IMR-90 (cell line): ENCODE results near the gene RASGRP4. TPM values are rescaled to one million over a fixed set of nuclear protein-coding genes. Genes with fewer than 3 reads are reported as not detected.

ENCODE experiments used
- ATAC-seq: fragments of 200-7000 bp; cut with Tn5 transposase; 2 replicates; pipeline ENCODE4 v1.9.1; 2020; ENCODE audit warnings: low read depth, mild to moderate bottlenecking, moderate library complexity
- BruUV-seq: library from RNA; stranded (reverse); fragments of 400-500 nt; replicated peaks from 2 replicates; lab custom pipeline; 2021; lab: Mats Ljungman, UMichigan
- CTCF ChIA-PET: fragments of 300-600 bp; formaldehyde crosslinking; extraction: SDS; loops from one replicate; lab custom pipeline; 2021; ENCODE audit warnings: antibody characterized with exemption; lab: Yijun Ruan, JAX
- POLR2A ChIA-PET: fragments of 300-600 bp; sonication (Branson Sonifier 250); formaldehyde crosslinking; loops from one replicate; lab custom pipeline; 2022; ENCODE audit warnings: antibody characterized with exemption; ENCODE audit not compliant: unreplicated experiment; lab: Charles Lee
- DNase-seq: peaks from one replicate; pipeline ENCODE4 v3.0.0; 2013
- H2AFZ ChIP-seq: replicated peaks from 2 replicates; pipeline ENCODE3; 2013; ENCODE audit warnings: low read length, mild to moderate bottlenecking; ENCODE audit not compliant: poor library complexity
- H2AK5ac ChIP-seq: 2 replicates; pipeline ENCODE4 v1.6.1; 2013; ENCODE audit warnings: low read depth, low read length, inconsistent platforms
- H2AK9ac ChIP-seq: replicated peaks from 2 replicates; pipeline ENCODE3; 2013; ENCODE audit warnings: mild to moderate bottlenecking, low read depth, low read length, moderate library complexity; ENCODE audit not compliant: poor library complexity
- H2BK120ac ChIP-seq: 2 replicates; pipeline ENCODE4 v1.6.1; 2013; ENCODE audit warnings: low read depth, low read length, inconsistent platforms
- H2BK15ac ChIP-seq: 3 replicates; pipeline ENCODE4 v1.6.1; 2013; ENCODE audit warnings: low read depth, low read length, inconsistent platforms
- H2BK20ac ChIP-seq: 2 replicates; pipeline ENCODE4 v1.6.1; 2013; ENCODE audit warnings: low read depth, mild to moderate bottlenecking, inconsistent platforms, low read length, moderate library complexity
- H2BK5ac ChIP-seq: 2 replicates; pipeline ENCODE4 v1.6.1; 2013; ENCODE audit warnings: mild to moderate bottlenecking, low read depth, low read length, inconsistent platforms; ENCODE audit not compliant: poor library complexity, severe bottlenecking
- H3K14ac ChIP-seq: replicated peaks from 2 replicates; pipeline ENCODE4 v1.6.1; 2013; ENCODE audit warnings: low read depth, low read length, inconsistent platforms
- H3K18ac ChIP-seq: 2 replicates; pipeline ENCODE4 v1.6.1; 2013; ENCODE audit warnings: low read depth, low read length, control low read depth
- H3K23ac ChIP-seq: 2 replicates; pipeline ENCODE4 v1.6.1; 2013; ENCODE audit warnings: low read depth, low read length, inconsistent platforms
- H3K27ac ChIP-seq: 2 replicates; pipeline ENCODE4 v1.5.1; 2013; ENCODE audit warnings: mild to moderate bottlenecking, control low read depth, low read length; ENCODE audit not compliant: insufficient read depth
- H3K27me3 ChIP-seq: 2 replicates; pipeline ENCODE4 v1.6.1; 2013; ENCODE audit warnings: low read length; ENCODE audit not compliant: control insufficient read depth, insufficient read depth
- H3K36me3 ChIP-seq: 2 replicates; pipeline ENCODE4 v1.6.1; 2013; ENCODE audit warnings: low read length, mixed read lengths; ENCODE audit not compliant: control insufficient read depth, insufficient read depth
- H3K4ac ChIP-seq: 2 replicates; pipeline ENCODE4 v1.6.1; 2013; ENCODE audit warnings: low read depth, low read length, inconsistent platforms
- H3K4me1 ChIP-seq: 2 replicates; pipeline ENCODE4 v1.6.1; 2013; ENCODE audit warnings: low read length, mixed read lengths; ENCODE audit not compliant: control insufficient read depth, insufficient read depth
- H3K4me2 ChIP-seq: 2 replicates; pipeline ENCODE4 v1.6.1; 2013; ENCODE audit warnings: low read depth, mild to moderate bottlenecking, control low read depth, low read length, moderate library complexity
- H3K4me3 ChIP-seq: 2 replicates; pipeline ENCODE4 v1.5.1; 2013; ENCODE audit warnings: low read depth, mild to moderate bottlenecking, control low read depth, low read length, moderate library complexity; ENCODE audit not compliant: insufficient read depth
- H3K56ac ChIP-seq: 2 replicates; pipeline ENCODE4 v1.6.1; 2013; ENCODE audit warnings: low read length, inconsistent platforms; ENCODE audit not compliant: insufficient read depth; ENCODE audit errors: extremely low read depth
- H3K79me1 ChIP-seq, 2 experiments: 2 replicates each; pipeline ENCODE4 v1.6.1; 2013; ENCODE audit warnings: low read length in 2 of 2, inconsistent platforms in 1 of 2, low read depth in 1 of 2
- H3K9ac ChIP-seq: 2 replicates; pipeline ENCODE4 v1.6.1; 2013; ENCODE audit warnings: low read depth, low read length, control low read depth
- H3K9me1 ChIP-seq: 2 replicates; pipeline ENCODE4 v1.6.1; 2013; ENCODE audit warnings: low read length, inconsistent platforms; ENCODE audit not compliant: insufficient read depth
- H3K9me3 ChIP-seq: 2 replicates; pipeline ENCODE4 v1.6.1; 2013; ENCODE audit warnings: low read length; ENCODE audit not compliant: control insufficient read depth, insufficient read depth
- H4K20me1 ChIP-seq: 2 replicates; pipeline ENCODE4 v1.6.1; 2013; ENCODE audit warnings: low read length, inconsistent platforms; ENCODE audit not compliant: insufficient read depth
- H4K5ac ChIP-seq: 2 replicates; pipeline ENCODE4 v1.6.1; 2013; ENCODE audit warnings: mild to moderate bottlenecking, low read depth, low read length, control low read depth
- H4K8ac ChIP-seq, 2 experiments: 2 replicates each; pipeline ENCODE4 v1.6.1; 2013; ENCODE audit warnings: low read depth in 2 of 2, low read length in 2 of 2, control low read depth in 1 of 2, inconsistent platforms in 1 of 2
- H4K91ac ChIP-seq: 2 replicates; pipeline ENCODE4 v1.6.1; 2013; ENCODE audit warnings: low read depth, low read length, inconsistent platforms; ENCODE audit not compliant: insufficient read depth
- BHLHE40 ChIP-seq: fragments of 150-350 bp; IDR thresholded peaks from 2 replicates; pipeline ENCODE4 v1.6.1; 2016; ENCODE audit warnings: mild to moderate bottlenecking, low read depth, low read length
- CEBPB ChIP-seq: IDR thresholded peaks from 2 replicates; pipeline ENCODE4 v1.6.1; 2012; ENCODE audit warnings: low read depth, low read length, improper control_type of control experiment
- CHD1 ChIP-seq: IDR thresholded peaks from 2 replicates; pipeline ENCODE4 v1.6.1; 2012; ENCODE audit warnings: low read depth, low read length, improper control_type of control experiment
- CTCF ChIP-seq: conservative IDR thresholded peaks from 2 replicates; pipeline ENCODE4 v1.5.1; 2012; ENCODE audit warnings: mild to moderate bottlenecking, low read depth, low read length, improper control_type of control experiment
- ELK1 ChIP-seq: fragments of 150-350 bp; IDR thresholded peaks from 2 replicates; pipeline ENCODE4 v1.6.1; 2016; ENCODE audit warnings: low read depth, mild to moderate bottlenecking, low read length, moderate library complexity, borderline replicate concordance
- FOS ChIP-seq: fragments of 150-350 bp; IDR thresholded peaks from 2 replicates; pipeline ENCODE4 v1.6.1; 2016; ENCODE audit warnings: low read depth, low read length
- MAFK ChIP-seq: IDR thresholded peaks from 2 replicates; pipeline ENCODE4 v1.6.1; 2012; ENCODE audit warnings: low read depth, low read length, improper control_type of control experiment
- MAZ ChIP-seq: IDR thresholded peaks from 2 replicates; pipeline ENCODE4 v1.6.1; 2012; ENCODE audit warnings: low read depth, mild to moderate bottlenecking, low read length, improper control_type of control experiment, moderate library complexity, borderline replicate concordance
- NFE2L2 ChIP-seq: fragments of 150-350 bp; IDR thresholded peaks from 2 replicates; pipeline ENCODE4 v1.6.1; 2016; ENCODE audit warnings: low read depth, mild to moderate bottlenecking, low read length
- POLR2A ChIP-seq: IDR thresholded peaks from 2 replicates; pipeline ENCODE4 v1.6.1; 2012; ENCODE audit warnings: mild to moderate bottlenecking, low read depth, low read length
- RAD21 ChIP-seq: IDR thresholded peaks from 2 replicates; pipeline ENCODE4 v1.6.1; 2012; ENCODE audit warnings: low read length, improper control_type of control experiment
- RCOR1 ChIP-seq: IDR thresholded peaks from 2 replicates; pipeline ENCODE4 v1.6.1; 2012; ENCODE audit warnings: mild to moderate bottlenecking, low read length, improper control_type of control experiment; ENCODE audit not compliant: insufficient replicate concordance
- SMC3 ChIP-seq: fragments of 150-350 bp; IDR thresholded peaks from 2 replicates; pipeline ENCODE4 v1.6.1; 2016; ENCODE audit warnings: low read depth, mild to moderate bottlenecking, antibody characterized with exemption, low read length, moderate library complexity
- USF2 ChIP-seq: fragments of 150-350 bp; IDR thresholded peaks from 2 replicates; pipeline ENCODE4 v1.6.1; 2017; ENCODE audit warnings: mild to moderate bottlenecking, antibody characterized with exemption, low read length, low read depth
- WGBS, 2 experiments: methylation state at CpG; one replicate each; pipeline versions ENCODE4 v1.1.5 to v1.1.7; 2013; ENCODE audit warnings: missing lambda C conversion rate in 2 of 2; ENCODE audit not compliant: insufficient read length in 1 of 2; ENCODE audit errors: extremely low coverage in 2 of 2; 5-methylcytosine and 5-hydroxymethylcytosine counted together
- dilution Hi-C: fragments of 300-500 bp; cut with HindIII; formaldehyde crosslinking; loops from one replicate; pipeline ENCODE4 v1.14.3; 2018; ENCODE audit warnings: low sequenced_read_pairs; ENCODE audit not compliant: unreplicated experiment
- in situ Hi-C: fragments of 300-500 bp; cut with MboI; formaldehyde crosslinking; loops from 3 replicates; pipeline ENCODE4 v1.14.3; 2019; ENCODE audit warnings: low sequenced_read_pairs, inconsistent platforms, mixed read lengths
- intact Hi-C: fragments of 100-400 bp; cut with micrococcal nuclease; formaldehyde crosslinking; loops from 2 replicates; pipeline ENCODE4 v1.10.0; 2022
- polyA plus RNA-seq, 3 experiments: library from polyadenylated mRNA; depleted of rRNA; stranded (reverse); fragments of >200 nt; gene quantifications; 2 replicates each; pipeline ENCODE4 v1.2.3, GENCODE V29; 2012; ENCODE audit warnings: low replicate concordance in 1 of 3
- total RNA-seq: library from RNA; depleted of rRNA; stranded (reverse); fragments of >200 nt; gene quantifications from 2 replicates; pipeline ENCODE4 v1.2.3, GENCODE V29; 2012

The RASGRP4 gene
- total and polyA plus RNA-seq, 2 of the 4 experiments (the other 2 are of a cell fraction), result not detected

- Histone ChIP-seq H4K20me1 (no peaks in the 10 kb centered on the region), H3K56ac (no peak overlapping the region), H3K18ac (no peak overlapping the region), H2BK120ac (no peak overlapping the region), H3K9me3 (no peaks in the 10 kb centered on the region), H2BK5ac (no peak overlapping the region), H2AK5ac (no peak overlapping the region), H3K27ac (no peak overlapping the region), H3K4me2 (no peak overlapping the region), H2BK15ac (no peak overlapping the region), H3K9me1 (no peaks in the 10 kb centered on the region), H3K4me3 (no peak overlapping the region), H3K27me3 (peaks cover 5% of the 10 kb centered on the region; the same call in 1 of the 2 replicates), H2AK9ac (no peak overlapping the region), H3K4me1 (no peaks in the 10 kb centered on the region), H3K14ac (no peak overlapping the region), H2AFZ (no peak overlapping the region), H2BK20ac (no peak overlapping the region), H4K91ac (no peak overlapping the region), H3K4ac (no peak overlapping the region), H3K36me3 (no peaks in the 10 kb centered on the region), H3K9ac (no peak overlapping the region), H4K8ac (no peak overlapping the region), H3K79me1 (no peaks in the 10 kb centered on the region), H4K5ac (no peak overlapping the region), H3K23ac (no peak overlapping the region)
- ChIA-PET POLR2A (no interaction called here), CTCF (no interaction called here)
- TF ChIP-seq POLR2A (no peak), FOS (no peak), MAZ (no peak), RAD21 (no peak), ELK1 (no peak), CTCF (no peak), USF2 (no peak), RCOR1 (no peak), CEBPB (no peak), NFE2L2 (no peak), CHD1 (no peak), MAFK (no peak), SMC3 (no peak), BHLHE40 (no peak)
- no TSS peak for BruUV-seq
- intact Hi-C loops (no loop called here), dilution Hi-C loops (no loop called here), in situ Hi-C loops (loop anchor here (25.0 kb wide), 1 partner anchor 746 kb away; the partner anchor contains the start of gene SYCN)
- DNase-seq, result no peak
- ATAC-seq, result no peak
- 86% methylated on average over 21 of the region's 26 CpGs; no CpG with 5 or more reads in 1 of the 2 experiments for WGBS, 2 experiments
Measured at GRCh38 chr19:38466050-38466449, 40.0 kb upstream of the RASGRP4 start.
